GM12875 (cell line): ENCODE data around the gene DCAF8L2.
"Not testable (repeated sequence)": the region's sequence is repeated elsewhere in the genome, so short reads cannot be mapped to it uniquely, and the experiment has no call there.

Experiments used
- H3K4me3 ChIP-seq: one replicate; pipeline ENCODE4 v1.5.1; 2011; ENCODE audit warnings: low read depth, low read length, control low read depth
- TF ChIP-seq, protein P1 (sequence below): IDR thresholded peaks from 2 replicates; pipeline ENCODE4 v1.5.1; 2011; ENCODE audit warnings: low read depth, mild to moderate bottlenecking, control low read depth, inconsistent platforms, low read length, moderate library complexity, borderline replicate concordance; ENCODE audit not compliant: insufficient read depth

Gene DCAF8L2

DNA sequence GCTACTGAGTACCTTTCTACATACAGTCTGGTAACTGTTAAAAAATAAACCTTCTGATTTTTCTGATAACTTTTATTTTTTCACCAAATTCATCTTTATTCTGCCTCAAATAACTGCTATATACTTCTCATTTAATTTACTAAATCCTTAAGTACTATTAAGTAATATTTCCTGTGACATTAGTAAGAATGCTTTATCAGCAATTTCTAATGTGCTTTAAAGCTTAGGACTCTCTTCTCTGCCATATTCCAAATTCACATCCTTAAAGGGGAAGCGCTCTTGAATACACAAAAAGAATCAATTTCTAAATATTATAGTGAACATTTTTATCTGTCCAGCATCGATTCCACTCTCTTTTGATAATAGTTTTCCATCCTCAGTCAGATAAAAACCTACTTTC is 81.1 kb downstream of the DCAF8L2 start:
- TF ChIP-seq, protein P1, sequence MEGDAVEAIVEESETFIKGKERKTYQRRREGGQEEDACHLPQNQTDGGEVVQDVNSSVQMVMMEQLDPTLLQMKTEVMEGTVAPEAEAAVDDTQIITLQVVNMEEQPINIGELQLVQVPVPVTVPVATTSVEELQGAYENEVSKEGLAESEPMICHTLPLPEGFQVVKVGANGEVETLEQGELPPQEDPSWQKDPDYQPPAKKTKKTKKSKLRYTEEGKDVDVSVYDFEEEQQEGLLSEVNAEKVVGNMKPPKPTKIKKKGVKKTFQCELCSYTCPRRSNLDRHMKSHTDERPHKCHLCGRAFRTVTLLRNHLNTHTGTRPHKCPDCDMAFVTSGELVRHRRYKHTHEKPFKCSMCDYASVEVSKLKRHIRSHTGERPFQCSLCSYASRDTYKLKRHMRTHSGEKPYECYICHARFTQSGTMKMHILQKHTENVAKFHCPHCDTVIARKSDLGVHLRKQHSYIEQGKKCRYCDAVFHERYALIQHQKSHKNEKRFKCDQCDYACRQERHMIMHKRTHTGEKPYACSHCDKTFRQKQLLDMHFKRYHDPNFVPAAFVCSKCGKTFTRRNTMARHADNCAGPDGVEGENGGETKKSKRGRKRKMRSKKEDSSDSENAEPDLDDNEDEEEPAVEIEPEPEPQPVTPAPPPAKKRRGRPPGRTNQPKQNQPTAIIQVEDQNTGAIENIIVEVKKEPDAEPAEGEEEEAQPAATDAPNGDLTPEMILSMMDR = no peak
- no peak overlapping the region for H3K4me3 ChIP-seq

DNA sequence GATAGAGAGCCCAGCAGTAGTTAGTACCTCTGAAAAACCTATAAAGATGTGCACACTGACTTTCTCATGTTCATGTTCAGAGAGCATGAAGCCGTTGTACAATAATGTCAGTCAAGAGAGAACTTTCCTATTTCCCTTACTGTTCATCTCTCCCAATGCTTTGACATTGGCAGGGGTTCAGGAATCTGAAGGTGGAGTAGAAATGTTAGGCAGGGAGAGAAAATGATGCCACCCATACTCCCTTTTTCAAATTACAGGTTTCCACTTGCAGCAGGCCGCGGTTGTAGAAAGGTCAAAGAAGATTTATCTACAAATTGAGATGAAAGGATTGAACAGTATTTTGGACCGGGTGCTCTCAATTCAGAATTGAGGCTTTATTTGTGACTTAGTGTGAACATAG is 84.3 kb downstream of the DCAF8L2 start:
- H3K4me3 ChIP-seq = no peak overlapping the region
- TF ChIP-seq, protein P1 = no peak

DNA sequence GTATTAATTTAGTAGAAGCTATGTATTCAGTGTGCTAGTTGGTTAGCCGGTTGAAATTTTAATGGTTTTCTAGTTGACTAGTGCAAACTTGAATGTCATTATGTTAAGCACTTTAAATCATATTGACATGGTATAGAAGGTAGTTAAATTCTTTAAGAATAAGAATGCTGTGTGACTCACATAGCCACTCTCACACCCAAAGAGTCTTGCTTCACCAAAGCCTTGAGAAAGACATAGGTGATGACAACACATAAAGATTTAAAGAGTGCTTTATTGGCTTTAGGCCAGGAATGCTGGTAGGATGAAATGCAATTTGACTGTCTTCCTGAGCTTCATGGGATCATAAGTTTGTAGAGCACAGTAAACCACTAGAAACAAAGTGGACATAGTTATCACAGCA is 85.3 kb downstream of the DCAF8L2 start:
- H3K4me3 ChIP-seq = no peak overlapping the region
- TF ChIP-seq, protein P1 = no peak

DNA sequence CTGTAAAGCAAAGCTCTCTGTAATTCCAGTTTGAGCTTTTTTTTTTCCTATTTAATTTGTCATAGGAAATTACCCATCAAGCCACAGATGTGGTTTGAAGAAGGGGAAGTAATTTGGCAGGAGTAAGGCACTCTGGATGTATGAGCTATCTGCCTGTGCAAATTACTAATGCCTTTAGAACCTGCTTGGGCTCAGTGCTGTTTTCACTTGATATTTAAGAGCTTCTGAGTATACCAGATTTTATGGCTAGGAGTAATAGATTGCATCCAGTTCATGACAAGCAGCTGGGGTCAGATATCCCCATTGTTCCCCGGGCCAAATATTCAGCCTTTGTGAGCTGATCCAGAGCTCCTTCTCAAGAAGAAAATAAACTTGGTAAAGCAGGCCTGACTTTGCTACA is 89.1 kb downstream of the DCAF8L2 start:
- TF ChIP-seq, protein P1 = no peak
- no peak overlapping the region for H3K4me3 ChIP-seq

DNA sequence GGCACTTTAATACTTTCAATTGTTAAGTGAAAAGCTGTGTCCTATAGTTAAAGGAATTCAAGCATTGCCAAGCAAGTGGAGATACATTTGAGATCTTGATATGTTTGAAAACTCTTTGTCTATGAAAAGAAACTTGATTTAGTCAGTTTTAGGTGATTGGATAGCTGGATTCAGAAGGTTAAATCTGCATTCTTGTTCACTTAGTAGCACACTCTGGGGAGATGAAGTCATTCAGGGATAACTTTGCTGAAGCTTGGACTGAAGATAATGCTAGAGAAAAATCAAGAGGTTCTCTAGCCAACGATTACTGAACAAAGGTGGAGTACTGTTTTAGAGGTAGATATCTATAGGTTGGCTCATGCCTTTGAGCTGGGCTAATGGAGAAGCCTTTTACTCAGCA is 90.6 kb downstream of the DCAF8L2 start:
- TF ChIP-seq, protein P1 = no peak
- H3K4me3 ChIP-seq = no peak overlapping the region

DNA sequence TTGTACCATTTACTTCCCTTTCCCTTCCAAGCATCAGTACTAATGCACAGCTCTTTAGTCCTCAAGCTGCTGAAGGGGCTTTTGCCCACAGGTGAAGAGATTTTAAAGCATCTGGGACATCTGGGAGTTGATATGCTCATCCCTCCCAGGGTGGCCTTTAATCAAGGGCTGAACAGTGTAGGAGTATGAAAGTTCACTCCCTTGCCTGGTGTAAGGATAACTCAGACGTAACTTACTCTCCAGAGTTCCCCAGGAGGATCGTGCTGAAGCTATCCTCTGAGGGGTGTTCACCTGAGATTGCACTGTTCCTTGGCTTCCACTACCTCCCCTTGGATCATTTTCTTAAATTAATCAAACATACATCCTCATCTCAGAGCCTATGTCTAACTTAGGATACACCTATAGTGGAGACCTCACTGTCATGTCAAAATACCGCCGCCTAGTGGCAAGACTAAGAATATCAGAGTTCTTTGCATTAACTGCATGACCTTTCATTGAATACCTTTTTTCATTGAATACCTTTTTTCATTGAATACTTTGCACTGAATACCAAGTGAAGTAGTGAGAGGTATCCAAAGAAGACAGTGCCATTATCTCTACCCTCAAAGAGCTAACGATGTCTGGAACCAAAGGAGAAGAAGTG is 93.5 kb downstream of the DCAF8L2 start:
- TF ChIP-seq, protein P1 = peak; percentile 65; the same call in 1 of the 2 replicates
- H3K4me3 ChIP-seq = not testable (repeated sequence)

DNA sequence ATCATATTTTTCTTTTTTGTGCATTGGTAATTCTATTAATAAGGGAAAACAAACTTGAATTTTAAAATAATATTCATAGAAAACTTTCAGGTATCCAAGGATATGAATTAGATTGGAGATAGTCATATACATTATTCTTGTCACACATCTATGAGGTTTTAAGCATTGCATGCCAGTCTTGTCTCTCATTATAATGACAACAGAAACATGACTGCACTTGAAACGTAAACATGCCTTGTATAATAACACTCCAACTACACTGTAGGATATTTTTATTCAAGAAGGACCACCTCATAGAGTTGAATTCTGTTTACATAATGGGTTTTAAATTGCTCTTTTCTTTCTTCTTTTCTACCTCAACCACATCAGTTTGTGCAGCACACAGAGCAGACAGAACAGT is 104.5 kb downstream of the DCAF8L2 start:
- H3K4me3 ChIP-seq = no peak overlapping the region
- TF ChIP-seq, protein P1 = no peak
